OCI-M2 (cell line): ENCODE data around the gene PSENEN.
"Not testable (repeated sequence)": the region's sequence is repeated elsewhere in the genome, so short reads cannot be mapped to it uniquely, and the experiment has no call there.

ENCODE experiments used
- DNase-seq: peaks from one replicate; lab custom pipeline; 2025; ENCODE audit not compliant: unreplicated experiment; lab: John Stamatoyannopoulos, UW

PSENEN gene

DNA sequence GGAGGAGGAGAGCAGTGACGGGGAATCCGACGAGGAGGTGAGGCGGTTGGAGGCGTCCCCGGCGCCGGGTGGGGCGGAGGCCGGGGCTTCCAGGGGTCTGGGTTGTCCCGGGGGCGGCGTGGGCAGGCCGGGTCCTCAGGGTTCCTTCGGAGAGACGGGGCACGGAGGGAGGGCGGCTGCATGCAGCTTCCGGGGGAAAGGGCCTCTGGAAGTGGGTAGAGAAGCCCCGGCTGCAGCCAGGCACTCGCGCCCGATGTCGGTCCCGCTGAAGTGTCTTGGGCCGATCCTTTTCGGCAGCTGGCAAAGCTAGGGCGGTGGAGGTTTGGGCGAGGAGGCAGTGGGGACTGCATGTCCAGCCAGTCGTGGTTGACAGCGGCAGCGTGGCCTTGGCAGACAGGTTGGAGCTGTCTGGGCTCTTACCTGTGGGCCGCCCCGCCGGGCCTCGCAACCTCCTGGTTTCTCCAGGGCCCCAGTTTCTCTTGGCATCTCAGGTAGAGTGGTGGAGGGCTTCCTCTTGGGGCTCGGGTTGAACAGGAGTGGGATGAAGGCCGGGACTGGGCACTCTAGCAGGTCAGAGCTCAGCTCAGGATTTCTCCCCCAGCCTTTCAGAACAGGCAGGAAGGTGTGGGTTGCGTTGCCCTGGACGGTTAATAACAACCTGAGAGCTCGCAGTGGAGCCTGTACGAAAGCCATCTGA is 27.0 kb upstream of the PSENEN start:
- DNase-seq, result no peak

DNA sequence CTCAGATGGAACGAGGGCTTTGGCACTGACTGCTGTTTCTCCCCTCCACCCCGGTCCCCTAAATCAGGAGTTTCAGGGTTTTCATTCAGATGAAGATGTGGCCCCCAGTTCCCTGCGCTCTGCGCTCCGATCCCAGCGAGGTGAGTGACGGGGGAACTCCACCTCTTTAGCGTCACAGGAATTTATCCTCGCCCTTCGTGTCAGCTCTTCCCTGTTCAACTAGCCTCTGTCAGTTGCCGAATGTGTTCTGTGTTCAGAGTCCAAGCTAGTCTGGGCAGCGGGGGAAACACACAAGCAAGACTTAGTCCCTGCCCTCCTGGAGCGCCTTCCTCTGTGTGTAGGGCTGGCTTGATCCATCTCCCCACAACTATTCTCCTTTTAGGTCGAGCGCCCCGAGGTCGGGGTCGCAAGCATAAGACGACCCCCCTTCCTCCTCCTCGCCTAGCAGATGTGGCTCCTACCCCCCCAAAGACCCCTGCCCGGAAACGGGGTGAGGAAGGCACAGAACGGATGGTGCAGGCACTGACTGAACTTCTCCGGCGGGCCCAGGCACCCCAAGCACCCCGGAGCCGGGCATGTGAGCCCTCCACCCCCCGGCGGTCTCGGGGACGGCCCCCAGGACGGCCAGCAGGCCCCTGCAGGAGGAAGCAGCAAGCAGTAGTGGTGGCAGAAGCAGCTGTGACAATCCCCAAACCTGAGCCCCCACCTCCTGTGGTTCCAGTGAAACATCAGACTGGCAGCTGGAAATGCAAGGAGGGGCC is 25.9 kb upstream of the PSENEN start:
- DNase-seq, result no peak

GRCh38 chr19:35720163-35720524 is 25.3 kb upstream of the PSENEN start:
- DNase-seq, result no peak

DNA sequence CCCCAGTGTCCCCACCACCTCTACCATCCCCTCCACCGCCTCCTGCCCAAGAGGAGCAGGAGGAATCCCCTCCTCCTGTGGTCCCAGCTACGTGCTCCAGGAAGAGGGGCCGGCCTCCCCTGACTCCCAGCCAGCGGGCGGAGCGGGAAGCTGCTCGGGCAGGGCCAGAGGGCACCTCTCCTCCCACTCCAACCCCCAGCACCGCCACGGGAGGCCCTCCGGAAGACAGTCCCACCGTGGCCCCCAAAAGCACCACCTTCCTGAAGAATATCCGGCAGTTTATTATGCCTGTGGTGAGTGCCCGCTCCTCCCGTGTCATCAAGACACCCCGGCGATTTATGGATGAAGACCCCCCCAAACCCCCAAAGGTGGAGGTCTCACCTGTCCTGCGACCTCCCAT is 24.8 kb upstream of the PSENEN start:
- no peak for DNase-seq

- DNase-seq, result no peak
Measured at GRCh38 chr19:35721374-35721773, 24.1 kb upstream of the PSENEN start.

DNA sequence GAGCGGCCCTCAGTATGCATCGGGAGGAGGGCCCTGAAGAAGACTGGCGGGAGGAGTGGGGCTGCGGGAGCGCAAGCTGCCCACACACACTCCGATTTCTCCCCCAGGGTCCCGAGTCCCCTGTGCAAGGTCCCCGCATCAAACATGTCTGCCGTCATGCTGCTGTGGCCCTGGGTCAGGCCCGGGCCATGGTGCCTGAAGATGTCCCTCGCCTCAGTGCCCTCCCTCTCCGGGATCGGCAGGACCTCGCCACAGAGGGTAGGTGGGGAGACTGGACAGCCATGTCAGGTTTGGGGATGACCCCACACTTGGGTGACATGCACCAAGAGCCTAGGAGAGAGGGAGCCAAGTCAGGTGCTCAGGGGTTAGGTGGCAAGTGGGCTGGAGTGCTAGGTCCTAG is 23.0 kb upstream of the PSENEN start:
- no peak for DNase-seq

- no peak for DNase-seq
Measured at GRCh38 chr19:35722897-35723296, 22.6 kb upstream of the PSENEN start.

DNA sequence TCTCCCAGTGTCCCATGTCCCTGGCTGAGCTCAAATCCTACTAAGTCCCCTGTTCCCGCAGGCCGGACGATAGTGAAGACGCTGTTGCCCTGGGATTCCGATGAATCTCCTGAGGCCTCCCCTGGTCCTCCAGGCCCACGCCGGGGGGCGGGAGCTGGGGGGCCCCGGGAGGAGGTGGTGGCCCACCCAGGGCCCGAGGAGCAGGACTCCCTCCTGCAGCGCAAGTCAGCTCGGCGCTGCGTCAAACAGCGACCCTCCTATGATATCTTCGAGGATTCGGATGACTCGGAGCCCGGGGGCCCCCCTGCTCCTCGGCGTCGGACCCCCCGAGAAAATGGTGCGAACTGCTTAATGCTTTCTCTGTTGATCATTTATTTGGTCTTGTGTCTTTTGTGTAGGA is 21.8 kb upstream of the PSENEN start:
- no peak for DNase-seq

DNA sequence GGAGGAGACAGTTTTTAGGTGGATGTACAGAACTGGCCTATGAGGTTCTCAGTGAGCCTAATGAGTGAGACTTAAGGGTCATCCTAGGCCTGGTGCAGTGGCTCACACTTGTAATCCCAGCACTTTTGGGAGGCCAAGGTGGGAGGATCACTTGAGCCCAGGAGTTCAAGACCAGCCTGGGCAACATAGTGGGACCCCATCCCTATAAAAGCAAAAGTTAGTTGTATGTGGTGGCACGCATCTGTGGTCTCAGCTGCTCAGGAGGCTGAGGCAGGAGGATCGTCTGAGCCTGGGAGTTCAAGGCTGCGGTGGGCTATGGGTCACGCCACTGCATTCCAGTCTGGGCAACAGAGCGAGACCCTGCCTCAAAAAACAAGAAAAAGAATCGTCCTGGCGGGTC is 21.3 kb upstream of the PSENEN start:
- DNase-seq, result not testable (repeated sequence)

DNA sequence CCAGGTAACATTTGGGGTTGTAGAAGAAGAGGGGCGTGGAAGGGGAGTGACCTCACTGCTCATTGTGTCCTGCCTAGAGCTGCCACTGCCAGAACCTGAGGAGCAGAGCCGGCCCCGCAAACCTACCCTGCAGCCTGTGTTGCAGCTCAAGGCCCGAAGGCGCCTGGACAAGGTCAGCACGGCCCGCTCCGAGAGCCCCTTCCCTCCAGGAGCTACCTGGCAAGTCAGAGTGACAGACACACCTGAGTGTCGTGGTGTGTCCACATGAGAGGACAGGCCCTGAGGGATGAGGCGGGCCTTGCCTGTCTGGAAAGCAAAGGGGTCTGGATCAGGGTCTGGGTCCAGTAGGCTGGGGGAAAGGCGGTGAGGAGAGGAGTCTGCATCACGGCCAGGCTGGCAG is 20.9 kb upstream of the PSENEN start:
- no peak for DNase-seq

DNA sequence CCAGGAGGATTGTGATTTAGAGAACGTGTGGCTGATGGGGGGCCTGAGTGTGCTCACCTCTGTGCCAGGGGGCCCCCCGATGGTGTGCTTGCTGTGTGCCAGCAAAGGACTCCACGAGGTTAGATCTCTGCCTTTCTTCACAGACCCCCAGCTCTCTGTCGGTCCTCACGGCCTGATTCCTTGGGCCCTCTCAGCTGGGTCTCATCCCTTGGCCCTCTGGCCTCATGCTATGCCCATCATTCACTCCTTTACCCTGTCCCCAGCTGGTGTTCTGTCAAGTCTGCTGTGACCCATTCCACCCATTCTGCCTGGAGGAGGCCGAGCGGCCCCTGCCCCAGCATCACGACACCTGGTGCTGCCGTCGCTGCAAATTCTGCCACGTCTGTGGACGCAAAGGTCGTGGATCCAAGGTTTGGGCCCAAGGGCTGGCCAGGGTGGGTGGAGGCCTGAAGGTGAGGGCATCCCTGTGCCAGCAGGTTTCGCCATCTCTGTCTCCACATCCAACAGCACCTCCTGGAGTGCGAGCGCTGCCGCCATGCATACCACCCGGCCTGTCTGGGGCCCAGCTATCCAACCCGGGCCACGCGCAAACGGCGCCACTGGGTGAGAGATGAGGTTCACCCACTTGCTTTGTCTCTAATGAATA is 20.1 kb upstream of the PSENEN start:
- DNase-seq, result no peak

DNA sequence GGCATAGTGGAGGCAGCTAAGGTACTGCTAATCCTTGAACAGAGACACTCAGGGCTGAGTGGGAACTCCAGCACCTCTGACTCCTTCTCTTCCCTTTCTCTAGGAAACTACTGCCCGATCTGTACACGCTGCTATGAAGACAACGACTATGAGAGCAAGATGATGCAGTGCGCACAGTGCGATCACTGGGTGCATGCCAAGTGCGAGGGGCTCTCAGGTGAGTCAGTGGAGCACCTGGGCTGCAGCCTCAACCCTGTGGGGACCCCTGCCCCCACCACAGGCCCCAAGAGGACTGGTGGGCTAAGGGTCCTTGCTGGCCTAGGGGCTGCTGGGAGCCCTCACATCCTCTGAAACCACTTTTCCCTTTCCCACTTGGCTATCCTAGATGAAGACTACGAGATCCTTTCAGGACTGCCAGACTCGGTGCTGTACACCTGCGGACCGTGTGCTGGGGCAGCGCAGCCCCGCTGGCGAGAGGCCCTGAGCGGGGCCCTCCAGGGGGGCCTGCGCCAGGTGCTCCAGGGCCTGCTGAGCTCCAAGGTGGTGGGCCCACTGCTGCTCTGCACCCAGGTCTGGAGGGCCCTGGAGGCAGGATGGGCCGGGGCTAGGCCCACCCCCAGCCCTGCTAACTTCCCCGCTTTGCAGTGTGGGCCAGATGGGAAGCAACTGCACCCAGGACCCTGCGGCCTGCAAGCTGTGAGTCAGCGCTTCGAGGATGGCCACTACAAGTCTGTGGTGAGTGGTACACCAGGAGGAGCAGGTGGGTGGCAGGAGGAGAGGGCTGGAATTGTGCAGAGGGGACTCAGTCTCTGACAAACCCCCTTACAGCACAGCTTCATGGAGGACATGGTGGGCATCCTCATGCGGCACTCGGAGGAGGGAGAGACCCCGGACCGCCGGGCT is 18.1 kb upstream of the PSENEN start:
- DNase-seq, result no peak

GRCh38 chr19:35727956-35728706 is 17.3 kb upstream of the PSENEN start:
- no peak for DNase-seq

DNA sequence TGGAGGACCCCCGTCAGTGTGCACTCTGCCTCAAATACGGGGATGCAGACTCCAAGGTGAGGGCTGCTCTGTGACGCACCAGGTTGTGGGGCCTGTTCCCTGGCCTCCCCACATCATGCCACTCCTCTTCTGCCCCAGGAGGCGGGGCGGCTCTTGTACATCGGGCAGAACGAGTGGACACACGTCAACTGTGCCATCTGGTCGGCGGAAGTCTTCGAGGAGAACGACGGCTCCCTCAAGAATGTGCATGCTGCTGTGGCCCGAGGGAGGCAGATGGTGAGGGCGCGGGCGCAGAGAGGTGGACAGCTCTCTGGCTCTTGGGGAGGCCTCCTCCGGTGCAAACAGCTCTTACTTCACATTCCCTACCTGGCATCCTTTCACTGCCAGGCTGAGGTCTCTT is 16.4 kb upstream of the PSENEN start:
- DNase-seq, result no peak

DNA sequence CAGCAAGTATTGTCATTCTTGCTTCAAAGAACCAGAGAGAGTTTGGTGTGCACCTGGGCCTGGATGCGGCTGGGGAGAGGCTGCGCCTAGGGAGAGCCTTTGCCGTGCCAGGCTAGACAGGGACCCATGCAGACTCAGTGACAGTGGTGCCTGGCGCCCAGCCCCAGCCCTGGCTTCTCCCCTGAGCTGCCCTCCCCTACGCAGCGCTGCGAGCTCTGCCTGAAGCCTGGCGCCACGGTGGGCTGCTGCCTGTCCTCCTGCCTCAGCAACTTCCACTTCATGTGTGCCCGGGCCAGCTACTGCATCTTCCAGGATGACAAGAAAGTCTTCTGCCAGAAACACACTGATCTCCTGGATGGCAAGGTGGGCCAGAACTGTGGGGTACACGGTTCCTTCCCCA is 15.7 kb upstream of the PSENEN start:
- no peak for DNase-seq

DNA sequence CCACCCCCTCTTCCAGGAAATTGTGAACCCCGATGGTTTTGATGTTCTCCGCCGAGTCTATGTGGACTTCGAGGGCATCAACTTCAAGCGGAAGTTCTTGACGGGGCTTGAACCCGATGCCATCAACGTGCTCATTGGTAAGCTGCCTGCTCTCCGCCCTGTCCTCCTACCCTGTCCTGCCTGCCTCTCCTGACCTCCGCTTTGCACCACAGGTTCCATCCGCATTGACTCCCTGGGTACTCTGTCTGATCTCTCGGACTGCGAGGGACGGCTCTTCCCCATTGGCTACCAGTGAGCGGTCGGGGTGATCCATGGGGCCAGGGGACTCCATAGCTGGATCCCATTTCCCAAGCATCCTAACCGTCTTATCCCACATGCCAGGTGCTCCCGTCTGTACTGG is 15.1 kb upstream of the PSENEN start:
- DNase-seq, result no peak

DNA sequence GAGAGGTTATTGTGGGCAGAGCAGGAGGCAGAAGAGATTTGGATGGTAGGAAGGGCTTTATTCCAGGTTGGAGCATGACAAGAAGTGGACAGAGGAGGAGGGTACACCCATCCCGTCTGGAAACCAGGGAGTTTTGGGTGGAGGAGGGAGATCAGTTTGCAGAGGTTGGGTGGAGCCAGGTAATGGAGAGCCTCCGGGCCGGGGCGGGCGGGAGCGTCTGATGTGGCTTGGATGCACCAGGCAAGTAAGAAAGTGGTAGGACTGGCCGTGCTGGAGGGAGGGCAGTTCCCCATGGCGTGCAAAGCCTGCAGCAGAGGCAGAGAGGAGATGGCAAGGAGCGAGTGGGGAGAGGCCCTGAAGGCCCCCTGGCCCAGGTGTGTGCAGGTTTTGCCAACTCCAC is 14.1 kb upstream of the PSENEN start:
- no peak for DNase-seq

GRCh38 chr19:35731779-35732405 is 13.6 kb upstream of the PSENEN start:
- no peak for DNase-seq

GRCh38 chr19:35732540-35733179 is 12.8 kb upstream of the PSENEN start:
- no peak for DNase-seq
